Type B pancreatic cell (in vitro differentiated cells): Measurements from ENCODE around the gene TMEM19. TPM values are rescaled to one million over a fixed set of nuclear protein-coding genes. Genes with fewer than 3 reads are reported as not detected.

ENCODE experiments used
- DNase-seq: peaks from one replicate; pipeline ENCODE4 v3.0.0; 2021; ENCODE audit warnings: mixed read lengths; ENCODE audit not compliant: unreplicated experiment; ENCODE audit errors: extremely low spot score
- H3K27ac Mint-ChIP-seq: 2 replicates; pipeline ENCODE4 v1.8.0; 2021; ENCODE audit warnings: mild to moderate bottlenecking, mixed read lengths
- H3K27me3 Mint-ChIP-seq: 2 replicates; pipeline ENCODE4 v1.8.0; 2021; ENCODE audit warnings: mixed read lengths
- H3K36me3 Mint-ChIP-seq: 2 replicates; pipeline ENCODE4 v1.8.0; 2021; ENCODE audit warnings: mixed read lengths
- H3K4me1 Mint-ChIP-seq: one replicate; pipeline ENCODE4 v1.8.0; 2021; ENCODE audit warnings: mixed read lengths; ENCODE audit not compliant: unreplicated experiment
- H3K4me3 Mint-ChIP-seq: 2 replicates; pipeline ENCODE4 v1.8.0; 2021; ENCODE audit warnings: mild to moderate bottlenecking, mixed read lengths
- H3K9me3 Mint-ChIP-seq: 2 replicates; pipeline ENCODE4 v1.8.0; 2021; ENCODE audit warnings: mixed read lengths
- total RNA-seq: library from RNA; stranded (reverse); gene quantifications from 2 replicates; pipeline ENCODE4 v1.2.1, GENCODE V29; 2021; ENCODE audit warnings: low replicate concordance
- TF ChIP-seq, protein P1 (sequence below): fragments of 200-600 bp; sonication (generic); conservative IDR thresholded peaks from 2 replicates; pipeline ENCODE4 v1.5.0; 2021; ENCODE audit warnings: antibody characterized with exemption, mild to moderate bottlenecking

TMEM19 gene
- total RNA-seq, 1 donor from 2014 or later: 15.3 TPM

GRCh38 chr12:71730936-71731335, 45.1 kb downstream of the TMEM19 start:
- H3K27me3 Mint-ChIP-seq: no peaks in the 10 kb centered on the region
- H3K4me3 Mint-ChIP-seq: no peak overlapping the region
- H3K27ac Mint-ChIP-seq: no peak overlapping the region
- TF ChIP-seq, protein P1, sequence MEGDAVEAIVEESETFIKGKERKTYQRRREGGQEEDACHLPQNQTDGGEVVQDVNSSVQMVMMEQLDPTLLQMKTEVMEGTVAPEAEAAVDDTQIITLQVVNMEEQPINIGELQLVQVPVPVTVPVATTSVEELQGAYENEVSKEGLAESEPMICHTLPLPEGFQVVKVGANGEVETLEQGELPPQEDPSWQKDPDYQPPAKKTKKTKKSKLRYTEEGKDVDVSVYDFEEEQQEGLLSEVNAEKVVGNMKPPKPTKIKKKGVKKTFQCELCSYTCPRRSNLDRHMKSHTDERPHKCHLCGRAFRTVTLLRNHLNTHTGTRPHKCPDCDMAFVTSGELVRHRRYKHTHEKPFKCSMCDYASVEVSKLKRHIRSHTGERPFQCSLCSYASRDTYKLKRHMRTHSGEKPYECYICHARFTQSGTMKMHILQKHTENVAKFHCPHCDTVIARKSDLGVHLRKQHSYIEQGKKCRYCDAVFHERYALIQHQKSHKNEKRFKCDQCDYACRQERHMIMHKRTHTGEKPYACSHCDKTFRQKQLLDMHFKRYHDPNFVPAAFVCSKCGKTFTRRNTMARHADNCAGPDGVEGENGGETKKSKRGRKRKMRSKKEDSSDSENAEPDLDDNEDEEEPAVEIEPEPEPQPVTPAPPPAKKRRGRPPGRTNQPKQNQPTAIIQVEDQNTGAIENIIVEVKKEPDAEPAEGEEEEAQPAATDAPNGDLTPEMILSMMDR: no peak
- no peaks in the 10 kb centered on the region for H3K36me3 Mint-ChIP-seq
- H3K4me1 Mint-ChIP-seq: no peaks in the 10 kb centered on the region
- no peaks in the 10 kb centered on the region for H3K9me3 Mint-ChIP-seq
- no peak for DNase-seq

- TF ChIP-seq, protein P1: no peak
- DNase-seq: no peak
- H3K27ac Mint-ChIP-seq: no peak overlapping the region
Observed at GRCh38 chr12:71731439-71732356, 45.8 kb downstream of the TMEM19 start.

GRCh38 chr12:71732357-71732712, 46.5 kb downstream of the TMEM19 start:
- H3K9me3 Mint-ChIP-seq: no peaks in the 10 kb centered on the region
- no peak overlapping the region for H3K27ac Mint-ChIP-seq
- no peaks in the 10 kb centered on the region for H3K27me3 Mint-ChIP-seq
- no peaks in the 10 kb centered on the region for H3K36me3 Mint-ChIP-seq
- no peak for DNase-seq
- H3K4me1 Mint-ChIP-seq: no peaks in the 10 kb centered on the region
- H3K4me3 Mint-ChIP-seq: no peak overlapping the region
- TF ChIP-seq, protein P1: no peak

More at GRCh38 chr12:71731439-71732356, 45.8 kb downstream of the TMEM19 start:
- Mint-ChIP-seq H3K4me1 (no peaks in the 10 kb centered on the region), H3K36me3 (no peaks in the 10 kb centered on the region), H3K4me3 (no peak overlapping the region), H3K27me3 (no peaks in the 10 kb centered on the region), H3K9me3 (no peaks in the 10 kb centered on the region)

DNA sequence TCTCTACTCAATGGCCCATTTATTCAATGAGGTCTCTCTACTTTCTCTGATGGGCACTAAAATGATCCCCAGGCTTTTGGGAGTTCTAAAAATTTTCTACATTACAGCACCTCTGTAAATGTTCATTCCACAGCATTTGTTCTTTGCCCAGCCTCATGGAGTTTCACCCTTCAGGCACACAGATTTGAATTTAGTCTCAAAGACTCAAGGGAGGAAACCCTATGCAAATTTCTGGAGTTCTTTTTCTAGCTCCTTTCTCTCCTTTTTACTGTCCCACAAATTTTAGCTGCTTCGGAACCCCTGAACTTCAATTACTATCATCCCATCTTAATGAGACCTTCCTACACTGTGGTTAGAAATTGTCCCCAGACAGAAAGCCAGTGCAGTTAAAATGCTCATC, 51.3 kb downstream of the TMEM19 start:
- Mint-ChIP-seq H3K36me3 (no peaks in the 10 kb centered on the region), H3K9me3 (no peaks in the 10 kb centered on the region), H3K27me3 (no peaks in the 10 kb centered on the region), H3K4me1 (no peaks in the 10 kb centered on the region), H3K4me3 (no peak overlapping the region), H3K27ac (no peak overlapping the region)
- TF ChIP-seq, protein P1: no peak
- DNase-seq: no peak

DNA sequence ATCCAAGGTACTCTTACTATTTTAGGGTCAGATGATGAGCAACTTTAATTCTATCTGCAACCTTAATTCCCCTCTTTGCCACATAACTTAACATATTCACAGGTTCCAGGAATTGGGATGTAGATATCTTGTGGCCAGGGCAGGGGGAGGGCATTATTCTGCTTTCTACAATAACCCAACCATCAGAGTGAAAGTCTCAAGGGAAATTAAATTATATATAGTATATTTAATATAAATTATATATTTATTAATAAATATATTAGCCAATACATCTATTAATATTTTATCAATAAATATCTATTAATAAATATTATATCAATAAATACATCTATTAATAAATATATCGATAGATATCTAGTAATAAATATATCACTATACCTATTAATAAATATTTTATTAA, 57.1 kb downstream of the TMEM19 start:
- H3K27ac Mint-ChIP-seq: no peak overlapping the region
- H3K36me3 Mint-ChIP-seq: no peaks in the 10 kb centered on the region
- TF ChIP-seq, protein P1: no peak
- H3K27me3 Mint-ChIP-seq: peaks cover 6% of the 10 kb centered on the region
- no peaks in the 10 kb centered on the region for H3K4me1 Mint-ChIP-seq
- no peak overlapping the region for H3K4me3 Mint-ChIP-seq
- no peaks in the 10 kb centered on the region for H3K9me3 Mint-ChIP-seq
- DNase-seq: no peak
